ENCODE measurements around the gene EPB41L4A.

Gene EPB41L4A

DNA sequence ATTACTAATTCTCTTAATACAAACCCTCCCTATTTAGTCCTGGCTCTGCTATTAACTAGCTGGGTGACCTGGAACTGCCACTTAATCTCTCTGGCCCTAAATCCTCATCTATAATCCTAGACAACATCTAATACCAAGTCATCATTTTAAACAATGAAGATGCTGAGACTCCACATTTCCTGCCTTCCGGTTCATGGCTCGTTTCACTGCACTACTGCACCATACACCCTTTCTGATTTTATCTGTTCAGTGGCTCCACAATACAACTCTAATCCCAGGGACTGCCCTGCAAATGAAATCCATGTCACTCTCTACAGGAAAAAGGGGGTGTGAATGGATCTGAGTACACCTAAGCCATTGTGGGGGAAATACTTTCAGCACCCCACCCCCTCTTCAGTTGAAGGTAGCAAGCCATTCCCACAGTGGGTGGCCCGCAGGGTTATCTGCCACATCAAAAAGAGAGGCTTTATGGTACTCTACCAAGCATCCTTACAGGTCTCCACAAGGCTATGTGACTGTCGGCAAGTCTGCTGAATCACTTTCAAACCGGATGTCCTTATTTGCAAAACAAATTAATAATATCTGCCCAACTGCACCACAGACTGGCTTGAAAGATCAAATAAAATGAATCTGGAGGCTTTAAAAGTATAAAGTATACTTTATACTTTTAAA, 89.5 kb downstream of the EPB41L4A start:
- TF ChIP-seq CREB1 (IDR thresholded peaks at IDR 0.05; ENCODE audit: low read depth) = no peak
- TF ChIP-seq, protein P1, sequence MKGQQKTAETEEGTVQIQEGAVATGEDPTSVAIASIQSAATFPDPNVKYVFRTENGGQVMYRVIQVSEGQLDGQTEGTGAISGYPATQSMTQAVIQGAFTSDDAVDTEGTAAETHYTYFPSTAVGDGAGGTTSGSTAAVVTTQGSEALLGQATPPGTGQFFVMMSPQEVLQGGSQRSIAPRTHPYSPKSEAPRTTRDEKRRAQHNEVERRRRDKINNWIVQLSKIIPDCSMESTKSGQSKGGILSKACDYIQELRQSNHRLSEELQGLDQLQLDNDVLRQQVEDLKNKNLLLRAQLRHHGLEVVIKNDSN (IDR thresholded peaks at IDR 0.05) = no peak
- TF ChIP-seq ZBTB7A (IDR thresholded peaks at IDR 0.05; ENCODE audit: low read depth) = no peak
- no peak for TF ChIP-seq TCF12 (IDR thresholded peaks at IDR 0.05; ENCODE audit: low read depth)
- no peak for TF ChIP-seq EP300 (IDR thresholded peaks at IDR 0.05; ENCODE audit: borderline replicate concordance)
- no peak for TF ChIP-seq FOXM1 (IDR thresholded peaks at IDR 0.05; ENCODE audit: borderline replicate concordance, low read depth)

DNA sequence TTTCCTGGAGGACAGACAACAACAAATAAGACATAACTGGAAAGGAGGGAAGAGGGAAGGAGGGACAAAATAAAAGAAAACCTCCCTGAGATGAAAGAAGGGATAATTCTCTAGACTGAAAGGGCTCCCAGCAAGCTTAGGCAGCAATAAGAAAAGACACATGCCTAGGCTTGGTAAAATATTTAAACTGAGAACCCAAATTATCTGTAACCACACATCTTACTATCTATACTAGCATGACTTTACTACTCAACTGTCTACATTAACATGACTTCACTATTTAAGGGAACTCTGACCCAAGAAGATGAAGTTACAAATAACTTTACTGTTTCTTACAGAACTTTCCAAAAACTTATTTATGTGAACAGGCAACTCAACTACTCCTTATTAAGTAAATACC, 95.9 kb downstream of the EPB41L4A start:
- TF ChIP-seq, protein P1 (IDR thresholded peaks at IDR 0.05) = no peak
- no peak for TF ChIP-seq TAF1 (IDR thresholded peaks at IDR 0.05; ENCODE audit: low read depth)
- no peak for TF ChIP-seq CEBPB (IDR thresholded peaks at IDR 0.05)
- no peak for TF ChIP-seq EGR1 (IDR thresholded peaks at IDR 0.05)
- TF ChIP-seq, protein P2, sequence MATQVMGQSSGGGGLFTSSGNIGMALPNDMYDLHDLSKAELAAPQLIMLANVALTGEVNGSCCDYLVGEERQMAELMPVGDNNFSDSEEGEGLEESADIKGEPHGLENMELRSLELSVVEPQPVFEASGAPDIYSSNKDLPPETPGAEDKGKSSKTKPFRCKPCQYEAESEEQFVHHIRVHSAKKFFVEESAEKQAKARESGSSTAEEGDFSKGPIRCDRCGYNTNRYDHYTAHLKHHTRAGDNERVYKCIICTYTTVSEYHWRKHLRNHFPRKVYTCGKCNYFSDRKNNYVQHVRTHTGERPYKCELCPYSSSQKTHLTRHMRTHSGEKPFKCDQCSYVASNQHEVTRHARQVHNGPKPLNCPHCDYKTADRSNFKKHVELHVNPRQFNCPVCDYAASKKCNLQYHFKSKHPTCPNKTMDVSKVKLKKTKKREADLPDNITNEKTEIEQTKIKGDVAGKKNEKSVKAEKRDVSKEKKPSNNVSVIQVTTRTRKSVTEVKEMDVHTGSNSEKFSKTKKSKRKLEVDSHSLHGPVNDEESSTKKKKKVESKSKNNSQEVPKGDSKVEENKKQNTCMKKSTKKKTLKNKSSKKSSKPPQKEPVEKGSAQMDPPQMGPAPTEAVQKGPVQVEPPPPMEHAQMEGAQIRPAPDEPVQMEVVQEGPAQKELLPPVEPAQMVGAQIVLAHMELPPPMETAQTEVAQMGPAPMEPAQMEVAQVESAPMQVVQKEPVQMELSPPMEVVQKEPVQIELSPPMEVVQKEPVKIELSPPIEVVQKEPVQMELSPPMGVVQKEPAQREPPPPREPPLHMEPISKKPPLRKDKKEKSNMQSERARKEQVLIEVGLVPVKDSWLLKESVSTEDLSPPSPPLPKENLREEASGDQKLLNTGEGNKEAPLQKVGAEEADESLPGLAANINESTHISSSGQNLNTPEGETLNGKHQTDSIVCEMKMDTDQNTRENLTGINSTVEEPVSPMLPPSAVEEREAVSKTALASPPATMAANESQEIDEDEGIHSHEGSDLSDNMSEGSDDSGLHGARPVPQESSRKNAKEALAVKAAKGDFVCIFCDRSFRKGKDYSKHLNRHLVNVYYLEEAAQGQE (IDR thresholded peaks at IDR 0.05; ENCODE audit: low read depth) = no peak
- no peak for TF ChIP-seq ZBTB7A (IDR thresholded peaks at IDR 0.05; ENCODE audit: low read depth)
- no peak for TF ChIP-seq YY1 (IDR thresholded peaks at IDR 0.05; ENCODE audit: low read depth)

DNA sequence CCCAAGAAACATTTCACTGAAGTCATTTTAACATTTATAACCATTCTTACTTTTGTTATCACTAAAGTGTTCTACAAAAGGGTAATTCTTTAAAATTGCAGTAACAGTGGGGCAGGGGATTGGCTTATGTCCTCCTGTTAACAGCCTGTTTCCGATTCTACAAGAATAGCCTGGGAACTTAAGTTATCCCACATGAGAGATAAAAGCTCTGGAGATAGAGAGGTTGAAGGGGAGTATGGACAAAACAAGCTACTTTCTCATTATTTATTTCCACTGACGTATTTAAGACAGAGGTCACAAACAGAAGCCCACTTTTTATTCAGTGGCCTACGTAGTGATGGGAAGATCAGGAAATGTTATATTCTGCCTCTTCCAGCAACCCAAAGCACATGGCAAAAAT, 98.7 kb downstream of the EPB41L4A start:
- TF ChIP-seq, protein P1 (IDR thresholded peaks at IDR 0.05) = no peak
- TF ChIP-seq ZBTB7A (IDR thresholded peaks at IDR 0.05; ENCODE audit: low read depth) (no peak), TEAD4 (IDR thresholded peaks at IDR 0.05) (no peak), TAF1 (IDR thresholded peaks at IDR 0.05; ENCODE audit: low read depth) (no peak), NFIC (IDR thresholded peaks at IDR 0.05) (no peak)
- TF ChIP-seq, protein P2 (IDR thresholded peaks at IDR 0.05; ENCODE audit: low read depth) = no peak

DNA sequence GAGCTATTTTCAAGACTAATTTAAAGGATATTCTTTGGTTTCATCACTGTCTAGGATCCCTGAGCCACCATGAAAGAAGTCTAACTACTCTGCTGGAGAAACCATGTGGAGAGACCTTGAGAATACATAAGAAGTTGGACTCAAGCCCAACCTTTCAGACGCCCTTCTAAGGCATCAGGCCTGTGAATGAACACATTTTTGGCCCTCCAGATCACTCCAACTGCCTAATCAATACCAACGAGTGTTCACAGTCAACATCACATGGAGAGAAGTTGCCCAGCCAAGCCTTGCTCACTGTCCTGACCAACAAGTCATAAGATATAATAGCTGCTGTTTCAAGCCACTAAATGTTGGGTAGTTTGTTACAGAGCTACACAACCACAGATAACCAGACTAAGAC, 100.7 kb downstream of the EPB41L4A start:
- TF ChIP-seq NFIC (IDR thresholded peaks at IDR 0.05) (0 out of 2 replicates have a peak, but pooled peaks have one; percentile 11), YY1 (IDR thresholded peaks at IDR 0.05; ENCODE audit: low read depth) (no peak)

DNA sequence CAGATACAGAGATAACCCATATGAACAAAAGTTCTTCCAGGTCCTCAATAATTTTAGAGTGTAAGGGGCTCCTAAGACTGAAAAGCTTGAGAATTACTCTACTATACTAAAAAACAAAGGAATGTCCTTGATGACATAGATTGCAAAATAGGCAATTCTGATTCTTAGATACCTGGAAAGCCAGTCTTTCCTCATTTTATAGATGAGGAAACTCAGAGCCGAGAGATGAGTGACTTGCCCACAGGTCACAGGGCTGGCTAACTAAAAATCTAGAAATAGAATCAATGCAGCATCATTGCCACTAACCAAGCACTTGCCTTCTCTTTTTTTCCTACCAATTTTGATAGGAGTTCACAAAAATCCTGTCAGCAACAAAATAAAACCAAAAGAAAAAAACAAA, 101.2 kb downstream of the EPB41L4A start:
- TF ChIP-seq ZBTB7A (IDR thresholded peaks at IDR 0.05; ENCODE audit: low read depth) = no peak
- TF ChIP-seq, protein P1 (IDR thresholded peaks at IDR 0.05) = no peak
- TF ChIP-seq EP300 (IDR thresholded peaks at IDR 0.05; ENCODE audit: borderline replicate concordance) = no peak
- no peak for TF ChIP-seq TAF1 (IDR thresholded peaks at IDR 0.05; ENCODE audit: low read depth)
- TF ChIP-seq EGR1 (IDR thresholded peaks at IDR 0.05) = no peak
- TF ChIP-seq YY1 (IDR thresholded peaks at IDR 0.05; ENCODE audit: low read depth) = no peak
- TF ChIP-seq RAD21 (IDR thresholded peaks at IDR 0.05; ENCODE audit: low read depth) = no peak
- TF ChIP-seq, protein P2 (IDR thresholded peaks at IDR 0.05; ENCODE audit: low read depth) = no peak
- no peak for TF ChIP-seq TEAD4 (IDR thresholded peaks at IDR 0.05)
- TF ChIP-seq NFIC (IDR thresholded peaks at IDR 0.05) = no peak
- TF ChIP-seq CREB1 (IDR thresholded peaks at IDR 0.05; ENCODE audit: low read depth) = no peak
- no peak for TF ChIP-seq CEBPB (IDR thresholded peaks at IDR 0.05)
- TF ChIP-seq TCF12 (IDR thresholded peaks at IDR 0.05; ENCODE audit: low read depth) = no peak
- TF ChIP-seq, protein P3, sequence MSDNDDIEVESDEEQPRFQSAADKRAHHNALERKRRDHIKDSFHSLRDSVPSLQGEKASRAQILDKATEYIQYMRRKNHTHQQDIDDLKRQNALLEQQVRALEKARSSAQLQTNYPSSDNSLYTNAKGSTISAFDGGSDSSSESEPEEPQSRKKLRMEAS (IDR thresholded peaks at IDR 0.05) = no peak
- TF ChIP-seq FOXM1 (IDR thresholded peaks at IDR 0.05; ENCODE audit: borderline replicate concordance, low read depth) = no peak

Data from Ishikawa (cell line).